ENCODE measurements around the gene MOB2. TPM values are rescaled to one million over a fixed set of nuclear protein-coding genes. Genes with fewer than 3 reads are reported as not detected.

The MOB2 gene
- polyA plus RNA-seq, 4 donors, result 27.0 to 35.0 (median 29.1) TPM

DNA sequence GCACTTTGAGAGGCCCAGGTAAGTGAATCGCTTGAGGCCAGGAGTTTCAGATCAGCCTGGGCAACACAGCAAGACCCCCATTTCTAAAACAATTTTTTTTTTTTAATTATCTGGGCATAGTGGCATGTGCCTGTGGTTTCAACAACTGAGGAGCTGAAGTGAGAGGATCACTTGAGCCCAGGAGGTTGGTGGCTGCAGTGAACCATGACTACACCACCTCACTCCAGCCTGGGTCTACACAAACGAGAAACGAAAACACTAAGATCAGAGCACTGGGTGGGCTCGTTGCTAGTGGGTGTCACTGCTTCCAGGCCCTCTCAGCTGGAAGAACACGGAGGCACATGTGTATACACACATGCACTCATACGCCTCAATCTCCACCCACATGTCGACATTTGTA lies 4.1 kb upstream of the MOB2 start:
- no peak for DNase-seq (ENCODE audit: low read depth in 4 of 4, low spot score in 3 of 4)

DNA sequence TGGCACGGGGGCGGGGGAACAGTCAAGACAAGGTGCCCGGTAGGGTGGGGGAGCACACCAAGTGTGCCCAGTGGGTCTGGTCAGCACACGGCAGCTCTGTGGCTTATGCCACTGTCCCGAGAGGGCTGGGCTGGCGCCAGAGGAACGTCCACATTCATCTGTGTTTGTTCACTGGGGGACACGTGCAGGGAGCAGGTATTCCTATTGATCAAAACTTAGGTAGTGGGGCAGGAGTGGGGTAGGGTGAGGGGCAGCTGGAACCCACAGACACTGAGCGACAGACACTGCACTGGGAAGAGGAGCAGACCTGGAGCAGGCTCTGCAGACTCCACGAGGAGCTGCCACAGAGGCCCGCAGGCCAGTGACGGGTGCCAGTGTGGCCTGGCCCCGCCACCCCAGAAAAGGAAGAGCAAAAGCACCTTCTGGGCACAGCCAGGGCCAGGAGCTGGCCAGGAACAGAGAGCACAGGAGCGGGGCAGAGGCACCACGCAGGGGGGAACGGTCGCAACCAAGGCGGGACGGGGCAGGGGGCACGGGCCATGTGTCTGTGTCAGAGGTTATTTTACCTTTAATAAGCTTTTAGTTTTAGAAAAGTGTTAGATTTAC lies 2.1 kb upstream of the MOB2 start:
- no peak for DNase-seq (ENCODE audit: low read depth in 4 of 4, low spot score in 3 of 4)

DNA sequence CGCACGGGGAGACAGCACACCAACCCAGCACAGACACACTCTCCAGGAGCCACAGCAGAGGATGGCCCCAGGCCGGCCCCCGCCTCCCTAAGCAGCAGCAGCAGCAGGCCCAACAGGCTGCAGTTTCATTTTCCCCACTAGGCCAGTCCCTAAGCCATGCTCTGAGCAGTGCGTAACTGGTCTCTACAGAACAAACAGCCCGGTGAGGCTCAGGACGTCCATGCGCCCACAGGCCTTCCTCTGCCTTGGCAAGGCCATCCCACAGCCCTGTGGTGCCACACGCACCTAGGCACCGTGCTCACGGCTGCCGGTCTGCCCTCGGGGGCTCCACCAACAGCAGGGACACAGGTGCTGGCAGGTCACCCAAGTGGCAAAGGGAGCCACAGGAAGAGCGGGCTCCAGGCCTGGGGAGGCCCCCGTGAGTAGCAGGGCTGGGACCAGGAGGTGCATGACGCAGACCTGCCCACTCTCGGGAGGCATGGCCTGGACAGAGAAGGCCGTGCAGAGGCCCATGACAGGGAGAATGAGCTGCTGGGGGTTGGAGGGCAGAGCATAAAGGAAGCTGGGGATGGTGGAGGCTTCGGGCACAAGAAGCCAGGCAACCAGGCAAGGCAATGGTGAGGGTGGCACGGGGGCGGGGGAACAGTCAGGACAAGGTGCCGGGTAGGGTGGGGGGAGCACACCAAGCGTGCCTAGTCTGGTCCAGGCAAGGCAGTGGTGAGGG lies 1.4 kb upstream of the MOB2 start:
- no peak for DNase-seq (ENCODE audit: low read depth in 4 of 4, low spot score in 3 of 4)

DNA sequence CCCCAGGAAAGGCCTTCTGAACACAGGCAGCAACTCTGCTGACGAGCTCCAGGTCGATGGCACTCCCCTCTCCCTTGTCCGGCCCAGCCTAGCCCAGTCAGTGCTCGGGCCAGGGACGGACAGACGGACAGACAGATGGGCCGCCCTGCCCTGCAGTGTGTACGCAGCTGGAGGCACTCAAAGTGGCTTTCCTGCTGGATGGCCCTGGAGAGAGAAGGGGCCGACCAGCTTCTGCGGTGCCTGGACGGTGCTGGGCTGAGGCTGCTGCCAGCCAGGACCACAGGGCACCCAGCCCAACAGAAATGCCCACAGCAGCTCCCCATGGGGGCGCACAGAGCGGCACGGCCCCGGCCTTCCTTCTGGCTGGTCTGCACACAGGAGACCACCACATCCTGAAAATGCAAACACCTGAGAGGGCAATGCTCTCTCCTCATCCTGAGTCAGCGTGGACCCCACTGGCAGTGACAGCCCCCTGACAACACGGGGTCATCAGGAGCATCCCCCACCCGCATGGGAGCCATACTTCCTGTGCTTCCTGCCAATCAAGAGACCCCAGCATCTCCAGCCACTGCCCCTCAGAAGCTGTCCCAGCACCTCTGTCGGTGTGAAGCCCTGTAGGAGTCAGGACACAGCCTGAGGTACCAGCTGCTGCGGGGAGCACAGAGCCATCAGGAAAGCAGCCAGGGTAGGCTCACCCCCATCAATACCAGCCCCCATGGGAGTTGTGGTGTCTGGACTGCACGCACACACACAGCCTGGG lies 692 bp upstream of the MOB2 start:
- no peak for DNase-seq (ENCODE audit: low read depth in 4 of 4, low spot score in 3 of 4)

DNA sequence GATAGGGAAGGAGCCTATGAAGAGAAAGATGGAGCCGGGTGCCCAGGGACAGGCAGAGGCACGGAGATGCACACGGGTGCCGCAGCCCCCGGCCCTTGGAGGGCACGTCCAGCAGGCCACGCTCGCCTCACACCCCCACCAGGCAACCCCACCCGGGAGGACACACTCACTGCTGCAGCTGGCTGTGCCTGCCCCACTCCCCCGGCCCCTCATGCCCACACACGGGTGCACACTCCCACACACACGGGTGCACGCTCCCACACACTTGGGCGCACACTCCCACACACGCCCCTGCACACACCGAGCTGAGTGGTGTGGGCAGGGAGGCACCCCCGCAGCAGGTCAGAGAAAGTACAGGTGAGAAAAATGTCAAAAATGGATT lies 1.1 kb downstream of the MOB2 start:
- no peak for DNase-seq (ENCODE audit: low read depth in 4 of 4, low spot score in 3 of 4)

DNA sequence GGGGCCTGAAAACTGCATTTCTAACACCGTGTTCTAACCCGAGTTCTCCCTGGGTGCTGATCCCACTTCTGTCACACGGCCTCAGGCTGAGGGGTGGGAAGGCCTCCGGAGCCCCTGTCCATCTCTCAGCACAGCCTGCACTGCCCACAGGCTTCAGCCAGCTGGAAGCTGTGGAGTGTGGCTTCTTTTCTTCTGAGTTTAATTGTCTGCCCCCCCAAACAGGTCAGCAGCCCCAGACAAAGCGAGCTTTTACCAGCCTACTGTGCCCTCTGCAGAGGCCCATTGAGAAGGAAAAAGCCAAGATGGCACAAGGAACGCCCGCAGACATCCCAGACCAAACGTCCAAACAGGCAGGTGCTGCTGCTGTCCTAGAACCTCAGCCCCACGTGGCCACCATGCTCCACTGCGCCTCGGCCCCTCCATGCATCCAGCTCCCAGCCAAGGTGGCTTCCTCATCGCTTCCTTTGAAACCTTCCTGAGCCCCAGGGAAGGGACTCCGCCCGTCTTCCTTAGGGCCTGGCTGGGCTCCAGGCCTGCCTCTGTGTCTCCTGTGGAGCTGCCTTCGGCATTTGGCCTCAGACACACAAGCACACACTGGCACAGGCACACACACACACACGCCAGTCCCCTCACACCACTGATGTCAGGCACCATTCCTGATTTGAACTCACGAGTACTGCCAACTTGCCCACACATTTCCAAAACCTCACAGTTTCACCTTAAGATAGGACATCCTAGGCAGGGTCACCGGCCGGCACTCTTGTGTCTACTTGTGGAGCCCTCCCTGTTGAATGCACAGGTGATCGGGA lies 1.7 kb downstream of the MOB2 start:
- DNase-seq (ENCODE audit: low read depth in 4 of 4, low spot score in 3 of 4), result no peak

DNA sequence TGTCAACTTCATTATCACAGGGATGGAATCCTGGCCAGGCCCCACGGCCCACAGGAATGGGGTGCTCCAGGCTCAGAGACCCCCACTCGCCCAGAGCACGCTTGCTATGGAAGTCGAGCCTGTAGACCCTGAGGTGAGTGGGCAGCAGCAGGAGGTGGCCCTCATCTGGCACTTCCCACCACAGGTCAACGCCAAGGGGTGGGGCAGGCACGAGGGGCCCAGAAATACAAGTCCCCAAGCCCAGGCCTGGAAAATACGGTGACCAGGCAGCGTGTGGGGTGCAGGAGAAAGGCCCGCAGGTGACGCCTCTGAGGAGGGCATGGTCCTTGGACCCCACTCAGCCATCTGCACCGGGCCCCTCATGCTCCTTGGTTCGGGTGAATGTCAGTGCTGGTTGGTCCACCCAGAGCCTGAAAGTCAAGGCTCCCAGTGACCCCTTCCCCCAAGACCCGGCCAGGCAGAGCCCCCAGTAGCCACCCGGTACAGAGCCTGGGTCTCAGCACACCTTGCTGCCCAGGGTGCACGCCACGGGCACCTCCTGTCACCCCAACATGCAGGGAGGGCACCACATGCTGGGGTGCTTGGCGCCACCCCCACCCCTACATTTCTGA lies 2.4 kb downstream of the MOB2 start:
- no peak for DNase-seq (ENCODE audit: low read depth in 4 of 4, low spot score in 3 of 4)

DNA sequence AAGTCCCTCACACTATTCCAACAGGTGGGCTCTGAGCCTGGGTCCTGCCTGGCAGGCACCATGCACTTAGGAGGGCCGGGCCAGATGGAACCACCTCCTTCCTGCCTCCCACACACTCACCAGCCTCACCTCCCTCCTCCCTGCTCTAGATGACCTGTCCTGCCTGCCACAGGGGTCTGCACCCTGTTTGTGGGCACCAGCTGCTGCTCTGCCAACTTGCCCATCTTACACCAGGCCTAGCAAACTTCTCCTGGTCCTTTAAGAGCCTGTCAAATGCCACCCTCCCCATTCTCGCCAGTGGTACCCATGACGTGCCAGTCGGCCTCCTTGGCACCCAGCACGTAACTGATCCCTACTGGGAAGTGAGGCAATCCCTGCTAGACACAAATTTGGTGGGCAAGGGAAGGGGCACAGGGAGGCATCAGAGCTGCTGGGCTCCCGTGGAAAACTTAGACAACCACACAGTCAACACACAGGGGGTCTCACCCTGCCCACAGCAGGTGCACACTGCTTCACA lies 3.1 kb downstream of the MOB2 start:
- DNase-seq (ENCODE audit: low read depth in 4 of 4, low spot score in 3 of 4), result no peak

DNA sequence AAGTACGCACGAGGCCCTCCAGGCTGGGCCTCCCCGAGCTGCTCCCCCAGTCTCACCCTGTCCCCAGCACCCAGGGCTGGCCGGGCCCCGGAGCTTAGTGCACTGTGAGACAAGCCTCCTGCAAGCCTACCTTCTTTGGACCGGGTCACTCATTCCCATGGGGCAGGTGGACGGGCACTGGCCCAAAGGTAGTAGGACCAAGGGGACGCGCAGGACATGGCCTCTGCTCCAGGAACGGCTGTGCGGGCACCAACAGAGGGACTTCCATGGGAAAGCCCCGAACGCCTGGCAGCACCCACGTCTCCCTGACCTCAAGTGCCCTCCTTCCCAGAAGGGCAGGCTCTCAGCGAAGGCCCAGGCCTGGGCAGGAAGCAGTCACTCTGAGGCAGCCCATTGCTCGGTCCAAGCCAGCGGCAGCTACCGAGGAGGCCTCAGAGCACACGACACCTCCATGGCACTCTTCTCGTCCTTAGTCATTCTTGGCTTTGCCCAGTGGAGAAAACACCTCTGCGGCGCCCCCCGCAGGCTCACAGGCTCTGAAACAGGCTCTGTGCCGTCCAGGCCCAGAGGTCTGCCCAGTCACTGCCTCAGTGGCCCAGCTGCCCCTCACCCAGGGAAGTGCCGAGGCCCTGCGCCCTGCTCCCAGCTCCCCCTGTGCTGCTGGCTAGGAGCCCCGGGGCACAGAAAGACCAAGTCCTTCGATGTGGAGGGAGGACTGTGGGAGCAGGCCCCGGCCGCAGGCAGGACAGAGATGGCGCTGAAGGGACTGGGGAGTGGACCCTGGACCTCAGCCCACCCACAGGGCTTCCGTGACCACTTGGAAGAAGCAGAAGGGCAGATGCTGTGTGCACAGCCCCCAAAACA lies 3.8 kb downstream of the MOB2 start:
- DNase-seq (ENCODE audit: low read depth in 4 of 4, low spot score in 3 of 4), result no peak

DNA sequence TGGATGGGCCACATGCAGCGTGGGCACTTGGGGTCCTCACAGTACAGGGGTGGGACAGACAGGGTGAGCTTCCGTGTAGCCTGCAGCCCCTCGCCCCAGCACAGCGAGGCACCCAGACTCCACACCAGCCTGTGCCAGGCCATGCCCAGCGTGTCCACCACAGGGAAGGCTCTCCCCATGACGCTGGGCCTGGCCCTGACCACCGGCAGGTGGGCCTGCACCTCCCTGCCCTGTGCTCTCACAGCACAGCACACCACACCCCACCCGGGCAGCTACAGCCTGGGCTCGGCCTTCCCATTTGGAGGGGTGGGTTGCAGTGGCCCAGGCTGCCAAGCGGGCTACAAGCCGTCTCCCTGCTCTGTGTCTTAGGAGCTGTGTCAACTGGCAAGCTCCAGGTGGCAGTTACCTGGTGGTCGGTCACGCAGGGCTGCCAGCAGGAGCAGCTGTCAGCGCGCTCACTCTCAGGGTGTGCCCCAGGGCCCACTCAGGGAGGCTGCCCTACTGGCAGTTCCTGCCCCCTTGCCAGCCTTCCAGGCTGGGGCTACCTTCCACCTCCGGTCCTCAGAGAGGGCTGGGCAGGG lies 4.6 kb downstream of the MOB2 start:
- no peak for DNase-seq (ENCODE audit: low read depth in 4 of 4, low spot score in 3 of 4)

DNA sequence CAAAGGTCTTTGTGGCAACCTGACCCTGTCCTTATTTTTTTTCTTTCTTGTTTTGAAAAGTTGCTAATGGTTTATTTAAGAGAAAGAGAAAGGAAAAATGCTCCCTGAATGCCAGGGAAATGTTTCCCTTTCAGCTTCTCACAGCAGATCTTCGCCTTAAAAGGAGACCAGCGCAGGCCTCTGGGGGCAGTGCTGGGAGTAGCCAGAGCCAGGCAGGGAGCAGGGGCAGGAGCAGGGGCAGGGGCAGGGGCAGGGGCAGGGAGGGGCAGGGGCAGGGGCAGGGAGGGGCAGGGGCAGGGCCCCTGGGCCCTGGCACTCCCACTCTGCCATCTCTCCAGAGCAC lies 5.1 kb downstream of the MOB2 start:
- DNase-seq (ENCODE audit: low read depth in 4 of 4, low spot score in 3 of 4), result no peak

DNA sequence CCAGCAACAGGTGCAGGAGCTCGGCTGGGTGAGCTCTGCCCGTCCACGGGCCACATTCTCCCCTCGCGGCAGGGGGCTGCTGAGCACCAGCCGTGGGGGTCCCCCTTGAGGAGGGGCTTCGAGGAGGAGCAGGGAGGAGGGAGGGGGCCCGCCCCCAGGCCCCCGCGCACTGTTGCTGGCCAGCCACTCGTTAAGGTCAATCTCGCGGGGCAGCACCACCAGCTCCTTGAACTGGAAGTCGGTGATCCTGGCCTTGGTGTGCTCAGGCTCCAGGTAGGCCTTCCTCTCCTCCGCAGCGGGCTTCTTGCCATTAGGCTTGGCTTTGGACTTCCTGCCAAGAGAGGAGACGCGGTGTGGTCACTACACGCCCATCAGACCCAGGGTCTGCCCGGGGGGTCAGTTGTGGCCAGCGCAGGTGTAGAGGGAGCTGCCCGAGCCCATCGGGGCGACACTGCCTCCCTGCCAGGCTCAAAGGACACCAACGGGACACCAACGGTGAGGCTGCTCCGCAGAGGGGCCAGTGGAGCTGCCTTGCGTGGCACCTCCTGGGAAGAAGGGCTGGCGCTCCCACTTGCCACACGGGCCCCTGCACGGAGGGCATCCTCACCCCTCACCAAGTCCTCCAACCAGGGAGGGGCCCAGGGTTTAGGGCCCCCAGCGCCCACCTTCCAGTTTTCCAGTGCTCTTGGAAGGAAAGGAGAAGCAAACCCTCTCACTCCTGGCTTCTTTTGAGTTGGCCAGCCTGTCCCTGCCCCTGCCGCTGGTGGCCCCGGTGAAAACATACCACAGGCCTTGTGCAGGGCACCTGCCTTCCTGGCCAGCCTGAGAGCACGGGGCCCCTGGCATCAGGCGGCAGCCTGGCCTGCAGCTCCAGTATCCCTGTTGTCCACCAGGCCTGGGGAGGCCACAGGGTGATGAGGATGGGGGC lies 5.8 kb downstream of the MOB2 start:
- no peak for DNase-seq (ENCODE audit: low read depth in 4 of 4, low spot score in 3 of 4)

DNA sequence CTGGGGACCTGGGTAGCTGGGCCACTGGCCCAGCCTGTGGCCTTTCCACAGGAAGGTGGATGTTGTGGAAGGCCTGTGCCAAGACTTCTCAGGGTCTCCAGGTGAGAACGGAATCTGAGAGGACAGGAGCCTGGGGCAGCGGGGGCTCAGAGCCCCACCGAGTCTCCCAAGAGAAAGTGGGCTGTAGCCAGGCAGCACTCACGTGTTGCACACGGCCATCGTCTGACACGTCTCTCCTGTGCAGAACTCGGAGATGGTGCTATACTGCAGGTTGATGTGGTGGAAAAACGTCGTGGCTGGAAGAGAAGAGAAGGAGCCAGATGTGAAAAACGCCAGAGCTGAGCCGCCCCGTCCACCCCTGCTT lies 6.4 kb downstream of the MOB2 start:
- no peak for DNase-seq (ENCODE audit: low read depth in 4 of 4, low spot score in 3 of 4)

DNA sequence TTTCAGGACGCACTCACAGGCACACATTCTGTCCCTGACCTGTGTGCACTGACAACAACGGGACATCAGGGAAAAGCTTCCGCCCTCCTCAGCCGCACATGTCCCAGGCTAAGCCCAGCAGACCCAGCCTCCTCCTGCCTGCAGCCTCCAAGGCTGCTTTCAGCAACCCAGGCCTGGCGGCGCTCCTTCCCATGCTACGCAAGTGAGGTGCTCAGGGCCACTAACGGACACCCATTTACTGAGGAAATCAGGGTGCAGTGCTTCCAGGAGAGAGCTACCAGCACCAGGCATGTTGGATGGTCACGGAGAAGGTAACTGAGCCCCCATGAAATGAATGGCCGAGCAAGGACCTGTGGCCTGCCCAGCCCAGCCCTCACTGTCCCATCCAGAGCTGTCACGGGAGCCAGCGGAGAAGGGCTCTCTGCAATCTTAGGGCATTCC lies 6.9 kb downstream of the MOB2 start:
- DNase-seq (ENCODE audit: low read depth in 4 of 4, low spot score in 3 of 4), result no peak

DNA sequence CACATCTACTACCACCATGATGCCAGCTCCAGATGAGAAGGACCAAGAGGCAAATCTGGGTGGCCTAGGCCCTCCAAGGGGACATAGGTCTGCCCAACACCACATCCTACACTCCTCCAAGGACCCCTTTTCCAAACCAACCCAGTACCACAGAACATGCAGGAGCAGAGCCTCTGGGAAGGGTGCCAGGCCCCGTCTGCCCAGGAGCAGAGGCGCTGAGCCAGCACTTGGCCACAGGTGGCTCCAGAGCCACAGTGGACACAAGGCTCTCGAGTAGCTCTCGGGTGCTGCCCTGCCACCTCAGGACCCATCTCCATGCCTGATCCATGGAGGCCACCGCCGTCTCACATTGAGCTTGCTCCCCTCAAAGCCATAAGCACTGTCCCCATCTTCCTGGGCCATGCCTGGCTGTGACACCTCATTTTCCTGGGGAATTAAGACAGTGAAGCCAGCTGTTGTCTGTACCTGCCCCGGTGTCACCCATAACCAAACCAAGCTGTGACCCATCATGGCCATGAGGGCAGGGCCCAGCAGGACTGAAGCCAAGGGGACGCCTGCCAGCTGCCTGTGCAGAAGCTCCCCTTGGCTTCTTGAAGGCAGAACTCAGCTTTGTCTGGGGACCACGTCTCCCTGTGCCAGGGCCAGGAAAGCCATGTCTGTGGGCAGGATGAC lies 7.4 kb downstream of the MOB2 start:
- no peak for DNase-seq (ENCODE audit: low read depth in 4 of 4, low spot score in 3 of 4)

DNA sequence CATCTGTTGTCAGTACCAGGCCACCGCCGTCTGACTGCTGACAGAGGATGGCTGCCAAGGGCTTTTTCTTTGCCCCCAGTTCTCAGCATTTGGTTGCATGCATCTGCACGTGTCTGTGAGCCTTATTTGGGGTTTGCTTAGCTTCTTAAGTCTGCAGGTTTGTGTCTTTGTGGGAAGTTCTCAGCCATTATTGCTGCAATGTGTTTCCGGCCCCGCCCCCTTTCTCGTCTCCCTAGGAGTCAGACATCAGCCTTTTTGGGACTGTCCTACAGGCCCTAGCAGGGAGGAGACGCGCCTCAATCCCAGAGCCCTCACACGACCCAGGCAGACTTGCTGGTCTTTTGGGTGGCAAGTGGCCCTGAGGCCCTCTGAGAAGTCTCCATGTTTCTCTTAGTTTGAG lies 8.0 kb downstream of the MOB2 start:
- no peak for DNase-seq (ENCODE audit: low read depth in 4 of 4, low spot score in 3 of 4)

DNA sequence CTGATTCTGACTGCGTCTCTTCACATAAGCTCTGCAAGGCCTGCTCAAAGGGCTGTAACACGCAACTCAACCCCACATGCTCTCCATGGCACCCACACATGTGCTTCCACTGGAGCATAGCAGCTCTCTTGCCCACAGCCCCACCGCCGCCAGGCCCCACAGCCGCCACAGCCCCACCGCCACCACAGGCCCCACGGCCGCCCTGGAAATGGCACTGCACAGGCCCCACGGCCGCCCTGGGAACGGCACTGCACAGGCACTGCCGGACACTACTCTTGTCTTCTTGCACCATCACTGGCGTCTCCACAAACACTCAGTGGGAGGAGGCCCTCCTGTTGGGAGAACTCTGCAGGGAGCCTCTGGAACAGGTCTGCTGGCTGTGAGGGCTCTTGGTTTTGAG lies 8.6 kb downstream of the MOB2 start:
- DNase-seq (ENCODE audit: low read depth in 4 of 4, low spot score in 3 of 4), result no peak
